ENCODE data around the gene ZFAND3. TPM values are rescaled to one million over a fixed set of nuclear protein-coding genes. Genes with fewer than 3 reads are reported as not detected.

The ZFAND3 gene
- total and polyA plus RNA-seq, 8 donors: 65.9 to 125 (median 118) TPM

GRCh38 chr6:38144365-38144945, 324.9 kb downstream of the ZFAND3 start:
- intact Hi-C loops (cut with DNase I): no loop called here
- ATAC-seq: no peak
- peaks cover 0 to 31% of the 10 kb centered on the region in 2 donors for H3K4me1 ChIP-seq
- H3K36me3 ChIP-seq: peaks cover 0 to 13% of the 10 kb centered on the region in 2 donors
- no peak for DNase-seq
- H3K27me3 ChIP-seq: no peaks in the 10 kb centered on the region
- TF ChIP-seq, protein P1, sequence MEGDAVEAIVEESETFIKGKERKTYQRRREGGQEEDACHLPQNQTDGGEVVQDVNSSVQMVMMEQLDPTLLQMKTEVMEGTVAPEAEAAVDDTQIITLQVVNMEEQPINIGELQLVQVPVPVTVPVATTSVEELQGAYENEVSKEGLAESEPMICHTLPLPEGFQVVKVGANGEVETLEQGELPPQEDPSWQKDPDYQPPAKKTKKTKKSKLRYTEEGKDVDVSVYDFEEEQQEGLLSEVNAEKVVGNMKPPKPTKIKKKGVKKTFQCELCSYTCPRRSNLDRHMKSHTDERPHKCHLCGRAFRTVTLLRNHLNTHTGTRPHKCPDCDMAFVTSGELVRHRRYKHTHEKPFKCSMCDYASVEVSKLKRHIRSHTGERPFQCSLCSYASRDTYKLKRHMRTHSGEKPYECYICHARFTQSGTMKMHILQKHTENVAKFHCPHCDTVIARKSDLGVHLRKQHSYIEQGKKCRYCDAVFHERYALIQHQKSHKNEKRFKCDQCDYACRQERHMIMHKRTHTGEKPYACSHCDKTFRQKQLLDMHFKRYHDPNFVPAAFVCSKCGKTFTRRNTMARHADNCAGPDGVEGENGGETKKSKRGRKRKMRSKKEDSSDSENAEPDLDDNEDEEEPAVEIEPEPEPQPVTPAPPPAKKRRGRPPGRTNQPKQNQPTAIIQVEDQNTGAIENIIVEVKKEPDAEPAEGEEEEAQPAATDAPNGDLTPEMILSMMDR (IDR thresholded peaks at IDR 0.05): no peak
- H3K4me3 ChIP-seq: no peak overlapping the region
- no peak overlapping the region for H3K27ac ChIP-seq
- H3K9me3 ChIP-seq: no peaks in the 10 kb centered on the region

GRCh38 chr6:38146021-38146733, 326.6 kb downstream of the ZFAND3 start:
- intact Hi-C loops (cut with DNase I): no loop called here
- no peak for DNase-seq
- Histone ChIP-seq H3K36me3 (peaks cover 0 to 19% of the 10 kb centered on the region in 2 donors), H3K9me3 (no peaks in the 10 kb centered on the region), H3K27ac (no peak overlapping the region), H3K27me3 (no peaks in the 10 kb centered on the region), H3K4me1 (peaks cover 3 to 37% of the 10 kb centered on the region in 2 donors), H3K4me3 (no peak overlapping the region)
- TF ChIP-seq, protein P1 (IDR thresholded peaks at IDR 0.05): no peak
- ATAC-seq: no peak

DNA sequence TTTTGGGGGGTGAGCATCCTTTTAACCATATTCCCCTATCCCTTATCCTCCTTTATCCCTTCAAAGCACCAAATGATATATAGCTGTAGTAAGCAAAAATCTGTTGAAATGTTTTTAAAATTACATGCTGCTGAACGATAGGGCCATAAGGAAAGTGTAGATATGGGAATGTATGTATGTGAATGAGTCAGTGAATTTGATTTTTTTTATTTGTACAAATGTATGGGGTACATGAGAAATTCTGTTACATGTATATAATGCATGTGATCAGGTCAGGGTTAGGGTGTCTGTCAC, 327.2 kb downstream of the ZFAND3 start:
- Histone ChIP-seq H3K9me3 (no peaks in the 10 kb centered on the region), H3K4me1 (peaks cover 3 to 37% of the 10 kb centered on the region in 2 donors), H3K27ac (no peak overlapping the region), H3K4me3 (no peak overlapping the region), H3K27me3 (no peaks in the 10 kb centered on the region), H3K36me3 (peaks cover 0 to 24% of the 10 kb centered on the region in 2 donors)
- intact Hi-C loops (cut with DNase I): no loop called here
- ATAC-seq: no peak
- DNase-seq: no peak
- TF ChIP-seq, protein P1 (IDR thresholded peaks at IDR 0.05): no peak

DNA sequence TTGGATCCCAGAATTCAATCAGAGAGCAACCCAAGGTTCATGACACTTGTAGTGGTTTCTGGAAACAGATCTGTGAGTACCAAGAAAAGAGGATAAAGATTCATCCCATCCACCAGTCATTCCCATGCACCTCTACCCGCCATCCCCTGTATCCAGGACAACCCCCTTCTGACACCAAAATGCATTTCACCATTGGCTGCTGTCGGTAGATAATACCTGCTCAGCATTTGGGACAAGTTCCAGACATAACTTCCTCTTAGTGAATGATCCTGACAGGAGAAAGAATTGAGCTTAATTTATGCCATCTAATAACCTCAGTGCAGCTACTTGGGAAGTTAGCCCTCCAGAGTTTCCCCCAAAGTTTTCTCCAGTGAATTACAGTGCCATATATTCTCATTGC, 329.1 kb downstream of the ZFAND3 start:
- peaks cover 3 to 22% of the 10 kb centered on the region in 2 donors for H3K4me1 ChIP-seq
- TF ChIP-seq, protein P1 (IDR thresholded peaks at IDR 0.05): no peak
- H3K27me3 ChIP-seq: no peaks in the 10 kb centered on the region
- DNase-seq: no peak
- no peaks in the 10 kb centered on the region for H3K9me3 ChIP-seq
- H3K27ac ChIP-seq: no peak overlapping the region
- H3K36me3 ChIP-seq: peaks cover 0 to 44% of the 10 kb centered on the region in 2 donors
- H3K4me3 ChIP-seq: no peak overlapping the region
- intact Hi-C loops (cut with DNase I): no loop called here
- ATAC-seq: no peak

DNA sequence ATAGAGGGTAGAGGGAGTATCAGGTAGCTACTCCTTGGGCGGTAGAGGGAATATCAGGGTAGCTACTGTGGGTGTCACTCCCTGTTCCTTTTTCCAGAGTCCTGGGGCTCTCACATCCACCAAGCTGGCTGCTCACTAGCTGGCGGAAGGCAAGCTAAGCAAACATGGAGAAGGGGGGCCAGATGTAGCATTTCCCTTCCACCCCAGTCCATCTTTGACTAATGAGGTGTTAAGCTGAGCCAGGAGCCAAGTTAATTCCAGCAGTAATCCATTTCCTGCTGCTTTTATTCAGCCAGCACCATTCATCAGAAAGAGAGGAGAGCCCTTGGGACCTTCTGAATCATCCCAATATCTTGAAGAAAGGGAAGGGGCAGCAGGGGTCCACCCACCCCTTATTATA, 330.0 kb downstream of the ZFAND3 start:
- TF ChIP-seq, protein P1 (IDR thresholded peaks at IDR 0.05): no peak
- intact Hi-C loops (cut with DNase I): no loop called here
- Histone ChIP-seq H3K36me3 (peaks cover 0 to 49% of the 10 kb centered on the region in 2 donors), H3K27ac (no peak overlapping the region), H3K4me1 (peaks cover 3 to 30% of the 10 kb centered on the region in 2 donors), H3K27me3 (no peaks in the 10 kb centered on the region), H3K4me3 (no peak overlapping the region), H3K9me3 (no peaks in the 10 kb centered on the region)
- ATAC-seq (peak; percentile 36), DNase-seq (peak in 2 of 4 donors; percentile 83 to 87)
